ENCODE results near the gene MARVELD1.
A peak's percentile ranks its signal among the peaks of the same experiment; 100 is the strongest.

MARVELD1 gene

GRCh38 chr10:97755718-97756117 is 42.2 kb downstream of the MARVELD1 start:
- no peak for DNase-seq (ENCODE audit: low read depth in 2 of 2)

DNA sequence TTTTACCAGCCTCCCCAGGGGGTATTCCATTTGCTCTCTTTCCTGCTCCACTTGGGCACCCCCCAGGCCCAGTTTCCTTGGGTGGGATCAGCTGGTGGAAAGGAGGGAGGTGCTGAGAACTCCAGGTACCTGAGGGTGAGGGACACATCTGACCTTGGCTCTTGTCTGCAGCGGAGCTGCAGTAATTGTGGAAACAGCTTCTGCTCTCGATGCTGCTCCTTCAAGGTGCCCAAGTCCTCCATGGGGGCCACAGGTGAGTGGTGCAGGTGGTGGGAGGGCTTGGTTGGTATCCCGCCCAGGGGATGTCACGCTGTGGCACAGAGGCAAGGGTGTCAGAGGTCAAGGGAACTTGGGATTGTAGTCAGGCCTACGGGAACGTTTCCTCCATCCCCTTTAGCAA is 43.9 kb downstream of the MARVELD1 start:
- DNase-seq (ENCODE audit: low read depth in 2 of 2) = no peak

- DNase-seq (ENCODE audit: low read depth in 2 of 2) = peak in 1 of 2 donors; percentile 19
Measured at GRCh38 chr10:97759158-97759887, 45.8 kb downstream of the MARVELD1 start.

GRCh38 chr10:97759946-97760345 is 46.4 kb downstream of the MARVELD1 start:
- DNase-seq (ENCODE audit: low read depth in 2 of 2) = no peak

- no peak for DNase-seq (ENCODE audit: low read depth in 2 of 2)
Measured at GRCh38 chr10:97760461-97761257, 47.1 kb downstream of the MARVELD1 start.

DNA sequence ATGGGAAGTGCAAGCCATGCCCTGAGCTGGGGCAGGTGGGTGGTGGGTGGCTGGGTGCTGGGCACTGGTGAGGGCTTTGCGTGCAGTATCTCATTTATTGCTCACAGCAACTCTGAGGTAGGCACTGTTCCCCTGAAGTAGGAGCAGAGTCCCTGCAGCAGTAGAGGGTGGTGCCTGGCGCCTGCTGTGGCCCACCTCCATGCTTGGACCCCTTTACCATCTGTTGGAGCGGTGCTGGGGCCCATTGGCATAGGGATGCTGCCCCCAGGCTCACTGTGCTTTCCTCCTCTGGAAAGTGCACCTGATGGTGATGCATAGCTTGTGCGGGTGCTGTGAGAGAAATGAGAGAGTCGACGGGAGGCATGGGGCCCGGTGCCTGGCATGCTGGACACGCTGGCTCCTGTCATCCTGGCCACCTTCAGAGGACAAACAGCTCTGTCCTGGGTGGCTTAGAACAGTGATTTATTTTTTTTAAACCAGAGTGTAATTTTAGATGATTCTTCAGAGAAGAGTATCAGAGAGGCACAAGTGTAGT is 47.9 kb downstream of the MARVELD1 start:
- no peak for DNase-seq (ENCODE audit: low read depth in 2 of 2)

GRCh38 chr10:97762056-97762455 is 48.5 kb downstream of the MARVELD1 start:
- DNase-seq (ENCODE audit: low read depth in 2 of 2) = no peak

DNA sequence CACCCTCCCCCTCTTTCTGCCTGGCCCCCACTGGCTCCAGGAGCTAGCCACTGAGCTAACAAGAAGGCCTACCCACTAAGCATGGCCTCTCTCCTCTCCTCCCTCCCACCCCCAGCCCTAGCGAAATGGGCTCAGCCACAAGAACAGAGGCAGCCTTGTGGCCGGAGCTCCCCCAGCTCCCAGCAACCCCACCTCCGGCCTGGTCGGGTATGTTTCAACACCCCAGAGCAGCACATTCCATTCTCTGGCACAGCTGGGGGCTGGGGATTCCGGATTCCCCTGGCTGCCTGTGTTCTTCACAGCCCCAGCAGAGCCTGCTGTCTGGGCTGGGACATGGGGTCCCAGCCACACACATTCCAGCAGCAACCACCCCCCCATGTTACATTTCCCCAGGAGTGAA is 49.3 kb downstream of the MARVELD1 start:
- no peak for DNase-seq (ENCODE audit: low read depth in 2 of 2)

DNA sequence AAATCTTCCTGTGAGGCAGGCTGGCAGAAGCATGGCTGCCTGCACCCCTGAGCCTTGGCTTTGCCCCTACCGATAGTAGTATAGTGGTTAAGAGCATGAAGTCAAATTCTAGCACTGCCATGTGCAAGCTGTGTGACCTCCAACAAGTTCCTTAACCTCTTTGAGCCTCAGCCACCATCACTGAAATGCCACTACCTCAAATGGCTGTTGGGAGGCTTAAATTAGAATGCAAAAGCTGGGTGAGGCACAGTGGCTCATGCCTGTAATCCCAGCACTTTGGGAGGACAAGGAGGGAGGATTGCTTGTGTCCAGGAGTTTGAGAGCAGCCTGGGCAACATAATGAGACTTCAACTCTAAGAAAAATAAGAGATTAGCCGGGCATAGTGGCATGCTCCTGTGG is 49.9 kb downstream of the MARVELD1 start:
- no peak for DNase-seq (ENCODE audit: low read depth in 2 of 2)

DNA sequence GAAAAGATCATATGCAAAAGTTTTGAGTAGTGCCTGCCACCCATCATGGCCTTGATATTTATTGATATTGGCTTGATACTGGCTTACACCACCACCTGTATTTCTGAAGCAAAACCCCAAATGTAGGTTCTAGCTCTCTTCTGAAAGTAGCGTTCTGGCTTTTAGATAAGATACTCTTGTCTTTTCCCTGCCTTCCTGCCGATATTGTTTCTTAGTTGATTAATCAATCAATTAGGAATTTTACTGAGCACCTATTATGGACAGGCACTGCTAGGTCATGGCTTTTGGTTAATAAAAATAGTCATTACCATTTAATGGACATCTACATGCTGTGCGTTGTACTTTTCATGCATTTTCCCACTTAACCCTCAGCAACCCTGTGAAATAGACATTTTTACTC is 50.4 kb downstream of the MARVELD1 start:
- DNase-seq (ENCODE audit: low read depth in 2 of 2) = no peak

DNA sequence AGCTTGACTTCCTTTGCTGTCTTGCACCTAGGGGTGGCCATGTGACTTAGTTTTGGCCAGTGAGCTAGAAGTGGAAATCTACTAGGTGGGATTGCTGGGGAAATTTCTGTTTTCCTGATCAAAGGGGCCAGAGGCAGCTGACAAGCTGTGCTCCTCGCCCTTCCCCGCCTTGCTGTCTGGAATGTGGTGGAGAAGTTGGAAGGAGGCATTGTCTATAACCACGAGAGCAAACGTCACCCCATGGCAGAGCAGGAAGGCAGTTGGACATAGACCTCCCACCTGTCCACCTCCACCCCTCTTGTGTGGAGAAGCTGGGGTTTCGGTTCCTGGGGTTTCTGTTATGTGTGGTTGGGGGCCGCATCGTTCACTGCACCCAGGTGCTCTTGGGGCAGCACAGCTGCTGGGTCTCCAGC is 51.0 kb downstream of the MARVELD1 start:
- DNase-seq (ENCODE audit: low read depth in 2 of 2) = no peak

DNA sequence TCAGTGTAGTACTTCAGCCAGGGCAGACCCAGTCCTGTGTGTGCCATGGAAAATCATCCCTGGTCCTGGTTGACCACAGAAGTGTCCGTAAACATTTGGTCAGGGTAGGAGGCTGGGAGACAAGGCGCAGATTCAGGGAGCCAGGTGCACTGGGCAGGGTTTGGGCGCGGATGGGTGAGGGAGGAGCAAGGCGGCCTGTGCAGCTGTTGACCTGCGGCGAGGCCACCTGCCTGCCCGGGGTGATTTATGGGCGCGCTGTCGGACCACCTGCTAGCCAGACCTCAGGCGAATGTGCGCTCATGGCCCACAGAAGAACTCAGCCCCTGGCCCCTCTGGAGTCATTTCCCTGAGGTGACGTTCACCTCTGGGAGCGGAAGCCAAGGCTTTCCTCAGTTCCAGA is 51.7 kb downstream of the MARVELD1 start:
- DNase-seq (ENCODE audit: low read depth in 2 of 2) = no peak

DNA sequence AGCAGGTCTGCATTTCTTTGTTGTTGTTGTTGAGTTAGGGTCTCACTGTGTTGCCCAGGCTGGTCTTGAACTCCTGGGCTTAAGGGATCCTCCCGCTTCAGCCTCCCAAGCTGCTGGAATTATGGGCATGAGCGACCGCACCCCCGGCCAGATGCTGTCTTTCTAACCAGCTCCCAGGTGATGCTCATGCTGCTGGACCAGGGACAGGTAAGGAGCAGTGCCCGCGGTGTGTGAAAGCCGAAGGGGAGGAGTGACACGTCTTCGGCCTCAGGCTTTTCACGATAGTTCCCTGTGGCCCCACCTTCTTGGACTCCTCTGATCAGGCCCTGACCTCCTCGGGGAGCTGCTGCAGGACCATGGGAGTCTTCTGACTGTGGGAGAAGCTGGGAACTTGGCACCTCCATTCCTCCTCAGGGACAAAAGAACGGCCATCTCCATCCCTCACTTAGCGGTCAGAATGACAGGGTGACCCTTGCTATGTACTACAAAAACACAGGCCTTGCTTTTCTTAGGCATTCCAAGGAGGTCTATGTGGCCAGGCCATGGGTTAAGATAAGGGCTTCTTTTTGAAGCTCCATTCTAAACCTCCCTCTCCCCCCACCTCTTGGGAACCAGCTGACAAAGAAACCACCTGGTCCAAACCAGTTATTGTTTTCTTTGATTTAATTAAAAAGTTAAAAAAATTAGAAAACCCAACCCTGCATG is 52.7 kb downstream of the MARVELD1 start:
- DNase-seq (ENCODE audit: low read depth in 2 of 2) = no peak

DNA sequence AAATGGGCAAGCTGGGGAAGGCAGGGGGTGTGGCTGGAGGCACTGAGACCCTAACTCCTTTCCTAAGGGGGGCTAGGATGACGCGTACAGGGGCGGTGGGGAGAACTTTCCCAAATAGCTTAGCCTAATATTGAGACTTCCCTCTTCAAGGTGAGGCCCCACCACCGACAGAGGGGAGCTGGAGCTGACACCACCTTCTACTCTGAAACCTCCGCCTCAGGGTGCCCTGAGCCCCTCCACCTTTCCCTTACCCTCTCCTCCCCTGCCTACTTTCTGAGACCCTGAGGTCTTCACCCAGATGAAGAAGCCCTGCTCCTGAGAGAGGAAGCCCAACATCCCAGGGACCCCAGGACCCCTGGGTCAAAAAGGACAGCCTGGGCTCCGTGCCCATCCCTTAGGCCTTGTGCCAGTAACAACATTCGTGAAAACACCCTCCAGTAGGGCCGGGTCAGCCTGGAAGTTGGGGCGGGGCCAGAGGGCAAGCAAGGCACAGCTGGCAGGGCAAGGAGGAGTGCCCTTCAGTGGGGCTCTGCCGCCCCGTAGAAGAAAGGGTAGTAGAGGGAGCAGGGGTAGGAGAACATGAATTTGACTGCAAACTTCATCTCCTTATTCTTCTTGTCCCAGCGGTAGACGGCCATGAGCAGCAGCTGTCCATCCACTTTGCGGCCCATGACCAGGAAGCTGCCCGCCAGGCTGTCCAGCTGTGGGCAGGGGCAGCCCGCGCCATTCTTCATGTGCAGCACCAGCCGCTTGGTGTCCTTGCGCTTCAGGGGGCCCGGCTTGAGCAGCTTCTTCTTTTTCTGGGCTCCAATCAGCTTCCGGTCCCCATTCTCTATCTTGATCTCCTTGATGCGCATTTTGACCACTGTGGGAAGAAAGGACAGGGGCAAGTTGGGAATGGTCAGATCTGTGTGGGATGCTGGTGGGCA is 53.7 kb downstream of the MARVELD1 start:
- no peak for DNase-seq (ENCODE audit: low read depth in 2 of 2)

Data from stimulated activated CD8-positive, alpha-beta memory T cell treated with anti-CD3 and anti-CD28 coated beads, Interleukin-7, amount 100 ng/mL, for 4 hours (primary cell).